HEK293 (cell line): ENCODE data around the gene TRAPPC2.

Source experiments
- CTCF ChIA-PET: fragments of 350-600 bp; formaldehyde crosslinking; extraction: SDS; loops from one replicate; lab custom pipeline; 2021; ENCODE audit warnings: antibody characterized with exemption; lab: Yijun Ruan, JAX
- POLR2A ChIA-PET: fragments of 300-600 bp; formaldehyde crosslinking; extraction: SDS; loops from one replicate; lab custom pipeline; 2020; ENCODE audit warnings: antibody characterized with exemption, inconsistent platforms; lab: Yijun Ruan, JAX
- H3K27ac ChIP-seq: fragments of 200-500 bp; sonication (Bioruptor generic); 2 replicates; pipeline ENCODE4 v1.5.1; 2014; ENCODE audit warnings: low read depth, low read length, control low read depth, inconsistent platforms; ENCODE audit errors: extremely low read depth
- H3K36me3 ChIP-seq, 2 experiments: fragments of 200-500 bp in 1 of 2; sonication (Bioruptor generic) in 1 of 2; 1 replicate in 1 of 2; 2 replicates in 1 of 2; pipeline ENCODE4 v1.5.1; 2014 to 2017; ENCODE audit warnings: inconsistent platforms in 2 of 2, low read length in 2 of 2; ENCODE audit not compliant: control insufficient read depth in 2 of 2, insufficient read depth in 1 of 2
- H3K4me1 ChIP-seq: fragments of 200-500 bp; sonication (Bioruptor generic); 2 replicates; pipeline ENCODE4 v1.5.1; 2014; ENCODE audit warnings: mild to moderate bottlenecking, low read length, inconsistent platforms; ENCODE audit not compliant: control insufficient read depth, insufficient read depth
- H3K4me3 ChIP-seq: 2 replicates; pipeline ENCODE4 v1.5.1; 2011; ENCODE audit warnings: low read depth, mild to moderate bottlenecking, control low read depth, low read length, moderate library complexity
- H3K9me3 ChIP-seq: fragments of 200-500 bp; sonication (Bioruptor generic); 2 replicates; pipeline ENCODE4 v1.5.1; 2014; ENCODE audit warnings: low read depth, low read length, inconsistent platforms; ENCODE audit not compliant: control insufficient read depth, insufficient read depth
- KLF1 ChIP-seq: fragments of 450-650 bp; formaldehyde crosslinking; IDR thresholded peaks from 2 replicates; pipeline ENCODE4 v1.5.1; 2016; ENCODE audit warnings: missing biosample characterization, missing genetic modification characterization
- KLF9 ChIP-seq: fragments of 450-650 bp; formaldehyde crosslinking; IDR thresholded peaks from 2 replicates; pipeline ENCODE4 v1.5.1; 2016; ENCODE audit warnings: missing biosample characterization, missing genetic modification characterization, low read depth
- SALL2 ChIP-seq: fragments of 450-650 bp; formaldehyde crosslinking; IDR thresholded peaks from 2 replicates; pipeline ENCODE4 v1.5.0; 2017; ENCODE audit warnings: missing biosample characterization, mild to moderate bottlenecking, missing genetic modification characterization, borderline replicate concordance
- ZBTB20 ChIP-seq: fragments of 450-650 bp; formaldehyde crosslinking; IDR thresholded peaks from 2 replicates; pipeline ENCODE4 v1.5.1; 2016; ENCODE audit warnings: missing biosample characterization, missing genetic modification characterization
- ZEB2 ChIP-seq: fragments of 450-650 bp; formaldehyde crosslinking; IDR thresholded peaks from 2 replicates; pipeline ENCODE4 v1.5.1; 2016; ENCODE audit warnings: missing biosample characterization, missing genetic modification characterization
- ZNF132 ChIP-seq: fragments of 450-650 bp; formaldehyde crosslinking; IDR thresholded peaks from 2 replicates; pipeline ENCODE4 v1.5.1; 2017; ENCODE audit warnings: missing biosample characterization, missing genetic modification characterization, borderline replicate concordance
- ZNF16 ChIP-seq: fragments of 450-650 bp; formaldehyde crosslinking; IDR thresholded peaks from 2 replicates; pipeline ENCODE4 v1.5.1; 2016; ENCODE audit warnings: low read depth, missing biosample characterization, missing genetic modification characterization
- ZNF169 ChIP-seq: fragments of 450-650 bp; formaldehyde crosslinking; IDR thresholded peaks from 2 replicates; pipeline ENCODE4 v1.5.1; 2016; ENCODE audit warnings: missing biosample characterization, missing genetic modification characterization
- ZNF174 ChIP-seq: fragments of 450-650 bp; formaldehyde crosslinking; IDR thresholded peaks from 2 replicates; pipeline ENCODE4 v1.5.0; 2017; ENCODE audit warnings: missing biosample characterization, mild to moderate bottlenecking, missing genetic modification characterization
- ZNF221 ChIP-seq: fragments of 450-650 bp; formaldehyde crosslinking; IDR thresholded peaks from 2 replicates; pipeline ENCODE4 v1.5.1; 2017; ENCODE audit warnings: missing biosample characterization, missing genetic modification characterization, borderline replicate concordance
- ZNF37A ChIP-seq: fragments of 450-650 bp; IDR thresholded peaks from 2 replicates; pipeline ENCODE4 v1.5.1; 2018; ENCODE audit warnings: missing biosample characterization, missing genetic modification characterization
- ZNF394 ChIP-seq: fragments of 450-650 bp; formaldehyde crosslinking; IDR thresholded peaks from 2 replicates; pipeline ENCODE4 v1.5.1; 2016; ENCODE audit warnings: missing biosample characterization, missing genetic modification characterization, mild to moderate bottlenecking, moderate library complexity, borderline replicate concordance
- ZNF433 ChIP-seq: fragments of 450-650 bp; formaldehyde crosslinking; IDR thresholded peaks from 2 replicates; pipeline ENCODE4 v1.5.1; 2016; ENCODE audit warnings: missing biosample characterization, missing genetic modification characterization, low read depth
- ZNF629 ChIP-seq: fragments of 450-650 bp; formaldehyde crosslinking; IDR thresholded peaks from 2 replicates; pipeline ENCODE4 v1.5.1; 2017; ENCODE audit warnings: missing biosample characterization, missing genetic modification characterization
- ZNF792 ChIP-seq: fragments of 450-650 bp; formaldehyde crosslinking; IDR thresholded peaks from 2 replicates; pipeline ENCODE4 v1.5.1; 2016; ENCODE audit warnings: missing biosample characterization, missing genetic modification characterization
- ZXDB ChIP-seq: fragments of 450-650 bp; formaldehyde crosslinking; IDR thresholded peaks from 2 replicates; pipeline ENCODE4 v1.5.1; 2016; ENCODE audit warnings: missing biosample characterization, missing genetic modification characterization
- TF ChIP-seq, protein P1 (sequence below): fragments of 450-650 bp; formaldehyde crosslinking; IDR thresholded peaks from 2 replicates; pipeline ENCODE4 v1.5.1; 2017; ENCODE audit warnings: missing biosample characterization, missing genetic modification characterization
- TF ChIP-seq, protein P2 (sequence below): fragments of 450-650 bp; formaldehyde crosslinking; IDR thresholded peaks from 2 replicates; pipeline ENCODE4 v1.5.1; 2017; ENCODE audit warnings: missing biosample characterization, missing genetic modification characterization
- TF ChIP-seq, protein P3 (sequence below): fragments of 450-650 bp; formaldehyde crosslinking; optimal IDR thresholded peaks from 2 replicates; pipeline ENCODE3; 2016; ENCODE audit warnings: missing biosample characterization, mild to moderate bottlenecking, missing genetic modification characterization

The TRAPPC2 gene

DNA sequence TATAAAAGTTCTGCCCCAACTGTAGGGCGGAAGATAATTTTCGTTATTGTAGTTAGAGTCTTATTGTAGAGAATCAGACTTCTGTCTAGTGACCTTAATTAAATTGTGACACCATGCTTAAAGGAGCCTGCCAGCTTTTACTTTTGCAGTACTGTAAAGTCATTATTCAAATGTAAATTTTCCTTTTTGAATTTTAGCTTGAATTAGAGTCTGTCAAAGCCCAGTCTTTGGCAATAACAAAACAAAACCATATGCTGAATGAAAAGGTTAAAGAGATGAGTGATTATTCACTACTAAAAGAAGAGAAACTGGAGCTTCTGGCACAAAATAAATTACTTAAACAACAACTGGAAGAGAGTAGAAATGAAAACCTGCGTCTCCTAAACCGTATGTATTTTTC, 22.0 kb upstream of the TRAPPC2 start:
- Histone ChIP-seq H3K36me3 (peaks cover 83% of the 10 kb centered on the region in 2 experiments), H3K4me1 (no peaks in the 10 kb centered on the region), H3K27ac (no peak overlapping the region), H3K9me3 (no peaks in the 10 kb centered on the region), H3K4me3 (no peak overlapping the region)
- ChIA-PET CTCF (interaction anchor here (1.2 to 1.8 kb wide), 2 partner anchors 10 to 21 kb away, joined by 5 to 7 read pairs; partner anchors contain the start of genes OFD1 and TRAPPC2), POLR2A (no interaction called here)
- TF ChIP-seq SALL2 (tag by site-specific recombination) = no peak
- TF ChIP-seq ZNF221 (tag by site-specific recombination) = no peak
- TF ChIP-seq ZXDB (tag by site-specific recombination) = no peak
- no peak for TF ChIP-seq ZEB2 (tag by site-specific recombination)
- no peak for TF ChIP-seq ZNF174
- TF ChIP-seq ZNF394 (tag by site-specific recombination) = no peak
- no peak for TF ChIP-seq ZNF16 (tag by site-specific recombination)
- TF ChIP-seq, protein P1, sequence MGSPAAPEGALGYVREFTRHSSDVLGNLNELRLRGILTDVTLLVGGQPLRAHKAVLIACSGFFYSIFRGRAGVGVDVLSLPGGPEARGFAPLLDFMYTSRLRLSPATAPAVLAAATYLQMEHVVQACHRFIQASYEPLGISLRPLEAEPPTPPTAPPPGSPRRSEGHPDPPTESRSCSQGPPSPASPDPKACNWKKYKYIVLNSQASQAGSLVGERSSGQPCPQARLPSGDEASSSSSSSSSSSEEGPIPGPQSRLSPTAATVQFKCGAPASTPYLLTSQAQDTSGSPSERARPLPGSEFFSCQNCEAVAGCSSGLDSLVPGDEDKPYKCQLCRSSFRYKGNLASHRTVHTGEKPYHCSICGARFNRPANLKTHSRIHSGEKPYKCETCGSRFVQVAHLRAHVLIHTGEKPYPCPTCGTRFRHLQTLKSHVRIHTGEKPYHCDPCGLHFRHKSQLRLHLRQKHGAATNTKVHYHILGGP = no peak
- TF ChIP-seq, protein P2, sequence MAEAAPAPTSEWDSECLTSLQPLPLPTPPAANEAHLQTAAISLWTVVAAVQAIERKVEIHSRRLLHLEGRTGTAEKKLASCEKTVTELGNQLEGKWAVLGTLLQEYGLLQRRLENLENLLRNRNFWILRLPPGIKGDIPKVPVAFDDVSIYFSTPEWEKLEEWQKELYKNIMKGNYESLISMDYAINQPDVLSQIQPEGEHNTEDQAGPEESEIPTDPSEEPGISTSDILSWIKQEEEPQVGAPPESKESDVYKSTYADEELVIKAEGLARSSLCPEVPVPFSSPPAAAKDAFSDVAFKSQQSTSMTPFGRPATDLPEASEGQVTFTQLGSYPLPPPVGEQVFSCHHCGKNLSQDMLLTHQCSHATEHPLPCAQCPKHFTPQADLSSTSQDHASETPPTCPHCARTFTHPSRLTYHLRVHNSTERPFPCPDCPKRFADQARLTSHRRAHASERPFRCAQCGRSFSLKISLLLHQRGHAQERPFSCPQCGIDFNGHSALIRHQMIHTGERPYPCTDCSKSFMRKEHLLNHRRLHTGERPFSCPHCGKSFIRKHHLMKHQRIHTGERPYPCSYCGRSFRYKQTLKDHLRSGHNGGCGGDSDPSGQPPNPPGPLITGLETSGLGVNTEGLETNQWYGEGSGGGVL (tag by site-specific recombination) = no peak
- no peak for TF ChIP-seq ZNF433 (tag by site-specific recombination)
- TF ChIP-seq ZNF169 (tag by site-specific recombination) = no peak
- TF ChIP-seq ZNF132 (tag by site-specific recombination) = no peak

DNA sequence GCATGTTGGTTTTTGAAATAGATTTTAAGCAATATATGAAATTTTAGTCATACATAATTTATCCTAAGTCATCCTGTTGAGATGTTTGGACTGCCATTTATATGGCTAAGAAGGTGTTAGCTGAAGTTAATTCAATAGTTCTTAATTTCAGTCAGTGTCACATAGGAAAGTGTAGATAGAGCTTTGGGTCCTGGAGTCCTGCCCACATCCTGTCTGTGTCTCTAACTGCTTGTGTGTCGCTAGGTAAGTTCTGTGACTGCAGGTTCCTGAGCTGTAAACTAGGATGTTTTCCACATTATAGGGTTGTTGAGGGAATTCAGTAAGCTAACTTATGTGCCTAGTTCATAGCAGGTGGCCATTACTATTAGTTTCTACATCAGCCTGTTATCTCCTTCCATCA, 20.8 kb upstream of the TRAPPC2 start:
- POLR2A ChIA-PET = interaction anchor here (0.7 to 1.5 kb wide), 2 partner anchors 21 to 925 kb away, joined by 4 to 6 read pairs; partner anchors contain the start of genes OFD1 and TRAPPC2
- TF ChIP-seq ZNF37A (tag by site-specific recombination) = no peak
- TF ChIP-seq, protein P3, sequence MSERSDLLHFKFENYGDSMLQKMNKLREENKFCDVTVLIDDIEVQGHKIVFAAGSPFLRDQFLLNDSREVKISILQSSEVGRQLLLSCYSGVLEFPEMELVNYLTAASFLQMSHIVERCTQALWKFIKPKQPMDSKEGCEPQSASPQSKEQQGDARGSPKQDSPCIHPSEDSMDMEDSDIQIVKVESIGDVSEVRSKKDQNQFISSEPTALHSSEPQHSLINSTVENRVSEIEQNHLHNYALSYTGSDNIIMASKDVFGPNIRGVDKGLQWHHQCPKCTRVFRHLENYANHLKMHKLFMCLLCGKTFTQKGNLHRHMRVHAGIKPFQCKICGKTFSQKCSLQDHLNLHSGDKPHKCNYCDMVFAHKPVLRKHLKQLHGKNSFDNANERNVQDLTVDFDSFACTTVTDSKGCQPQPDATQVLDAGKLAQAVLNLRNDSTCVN (tag by site-specific recombination) = no peak
- TF ChIP-seq KLF9 (tag by site-specific recombination) = no peak
- TF ChIP-seq KLF1 = no peak
- TF ChIP-seq ZNF792 (tag by site-specific recombination) = no peak
- no peak for TF ChIP-seq ZNF629 (tag by site-specific recombination)
- TF ChIP-seq ZBTB20 (tag by site-specific recombination) = no peak
- TF ChIP-seq, all 188 proteins: peak for 0
- CTCF ChIA-PET = interaction anchor here (0.6 to 1.8 kb wide), 3 partner anchors 20 to 277 kb away, joined by 3 to 7 read pairs (median 4); partner anchors contain the start of genes OFD1 and TRAPPC2
- Histone ChIP-seq H3K27ac (no peak overlapping the region), H3K36me3 (peaks cover 83 to 84% of the 10 kb centered on the region in 2 experiments), H3K4me3 (no peak overlapping the region), H3K4me1 (no peaks in the 10 kb centered on the region), H3K9me3 (no peaks in the 10 kb centered on the region)
